Liver (tissue), 9 donors: Measurements from ENCODE around the gene PRAC1. TPM values are rescaled to one million over a fixed set of nuclear protein-coding genes. Genes with fewer than 3 reads are reported as not detected.

Source experiments
- DNase-seq: peaks from one replicate; pipeline ENCODE4 v3.0.0-alpha.2; 2017; ENCODE audit warnings: low spot score
- H3K27ac ChIP-seq, 2 donors: one replicate each; pipeline ENCODE4 v1.7.0; 2013; ENCODE audit warnings: inconsistent platforms in 2 of 2, low read length in 2 of 2, control low read depth in 1 of 2, low read depth in 1 of 2, mild to moderate bottlenecking in 1 of 2
- H3K27me3 ChIP-seq, 4 donors: one replicate each; pipeline versions ENCODE4 v1.6.1 to v1.7.0; 2013; ENCODE audit warnings: low read length in 3 of 4, inconsistent platforms in 1 of 4, mild to moderate bottlenecking in 1 of 4, moderate library complexity in 1 of 4; ENCODE audit not compliant: control insufficient read depth in 4 of 4, insufficient read depth in 4 of 4
- H3K36me3 ChIP-seq, 4 donors: one replicate each; pipeline versions ENCODE4 v1.6.1 to v1.7.0; 2013; ENCODE audit warnings: low read length in 3 of 4, mild to moderate bottlenecking in 3 of 4, low read depth in 1 of 4, moderate library complexity in 1 of 4; ENCODE audit not compliant: control insufficient read depth in 4 of 4, insufficient read depth in 3 of 4
- H3K4me1 ChIP-seq, 4 donors: one replicate each; pipeline versions ENCODE4 v1.6.1 to v1.7.0; 2013; ENCODE audit warnings: low read length in 3 of 4, mild to moderate bottlenecking in 3 of 4, moderate library complexity in 1 of 4; ENCODE audit not compliant: control insufficient read depth in 4 of 4, insufficient read depth in 4 of 4
- H3K4me3 ChIP-seq, 3 donors: one replicate each; pipeline versions ENCODE4 v1.6.1 to v1.7.0; 2013; ENCODE audit warnings: low read length in 3 of 3, control low read depth in 1 of 3, low read depth in 1 of 3, mild to moderate bottlenecking in 1 of 3
- H3K9ac ChIP-seq, 2 donors: one replicate each; pipeline ENCODE4 v1.7.0; 2013; ENCODE audit warnings: low read length in 2 of 2, mild to moderate bottlenecking in 2 of 2, moderate library complexity in 2 of 2, control low read depth in 1 of 2, low read depth in 1 of 2
- H3K9me3 ChIP-seq, 4 donors: one replicate each; pipeline versions ENCODE4 v1.6.1 to v1.7.0; 2013; ENCODE audit warnings: low read length in 3 of 4; ENCODE audit not compliant: control insufficient read depth in 4 of 4
- ATF3 ChIP-seq: IDR thresholded peaks from 2 replicates; pipeline ENCODE4 v1.6.1; 2016; ENCODE audit warnings: antibody characterized with exemption
- EGR1 ChIP-seq, 2 donors: IDR thresholded peaks; 2 replicates each; pipeline ENCODE4 v1.6.1; 2016 to 2018; ENCODE audit warnings: antibody characterized with exemption in 2 of 2, low read depth in 2 of 2
- FOXA1 ChIP-seq: IDR thresholded peaks from 2 replicates; pipeline ENCODE4 v1.6.1; 2016; ENCODE audit warnings: antibody characterized with exemption
- FOXA2 ChIP-seq: IDR thresholded peaks from 2 replicates; pipeline ENCODE4 v1.6.1; 2016; ENCODE audit warnings: antibody characterized with exemption
- GABPA ChIP-seq, 2 donors: IDR thresholded peaks in 1 of 2; conservative IDR thresholded peaks in 1 of 2; 2 replicates each; pipeline ENCODE4 v1.6.1; 2016; ENCODE audit warnings: antibody characterized with exemption in 2 of 2, mild to moderate bottlenecking in 1 of 2, moderate library complexity in 1 of 2
- HNF4A ChIP-seq, 2 donors: conservative IDR thresholded peaks; 2 replicates each; pipeline ENCODE4 v1.6.1; 2016; ENCODE audit warnings: antibody characterized with exemption in 2 of 2, mild to moderate bottlenecking in 2 of 2
- HNF4G ChIP-seq: IDR thresholded peaks from 2 replicates; pipeline ENCODE4 v1.6.1; 2016; ENCODE audit warnings: antibody characterized with exemption
- JUND ChIP-seq, 2 donors: IDR thresholded peaks; 2 replicates each; pipeline ENCODE4 v1.6.1; 2016; ENCODE audit warnings: antibody characterized with exemption in 2 of 2
- NR2F2 ChIP-seq: IDR thresholded peaks from 2 replicates; pipeline ENCODE4 v1.6.1; 2016; ENCODE audit warnings: antibody characterized with exemption
- RAD21 ChIP-seq, 2 donors: IDR thresholded peaks; 2 replicates each; pipeline ENCODE4 v1.6.1; 2016; ENCODE audit warnings: antibody characterized with exemption in 2 of 2, mild to moderate bottlenecking in 2 of 2
- RXRA ChIP-seq, 2 donors: IDR thresholded peaks; 2 replicates each; pipeline ENCODE4 v1.6.1; 2017 to 2018; ENCODE audit warnings: antibody characterized with exemption in 2 of 2, mild to moderate bottlenecking in 1 of 2
- SP1 ChIP-seq: IDR thresholded peaks from 2 replicates; pipeline ENCODE4 v1.6.1; 2018; ENCODE audit warnings: antibody characterized with exemption, mild to moderate bottlenecking
- TAF1 ChIP-seq: conservative IDR thresholded peaks from 2 replicates; pipeline ENCODE4 v1.6.1; 2016; ENCODE audit warnings: antibody characterized with exemption, mild to moderate bottlenecking
- YY1 ChIP-seq: IDR thresholded peaks from 2 replicates; pipeline ENCODE4 v1.6.1; 2016; ENCODE audit warnings: antibody characterized with exemption, mild to moderate bottlenecking
- whole genome bisulfite sequencing: extraction: QIAGEN DNeasy Blood & Tissue Kit; methylation state at CpG from one replicate; pipeline ENCODE4 v1.1.7; 2013; 5-methylcytosine and 5-hydroxymethylcytosine counted together
- polyA plus RNA-seq, 2 donors: library from polyadenylated mRNA; stranded (reverse) in 1 of 2; unstranded in 1 of 2; fragments of 200-250 nt in 1 of 2; fragments of >200 nt in 1 of 2; fragmentation: Nextera tagmentation in 1 of 2; extraction: Ambion mirVana in 1 of 2; gene quantifications; one replicate each; pipeline versions ENCODE4 v1.2.1 to v1.2.3, GENCODE V29; 2013 to 2015
- total RNA-seq, 2 donors: library from RNA; depleted of rRNA; stranded (reverse); fragments of >200 nt; gene quantifications; one replicate each; pipeline ENCODE4 v1.2.3, GENCODE V29; 2014
- TF ChIP-seq, protein P1 (sequence below): IDR thresholded peaks from 2 replicates; pipeline ENCODE4 v1.6.1; 2016; ENCODE audit warnings: antibody characterized with exemption, mild to moderate bottlenecking
- TF ChIP-seq, protein P2 (sequence below): IDR thresholded peaks from 2 replicates; pipeline ENCODE4 v1.6.1; 2016; ENCODE audit warnings: antibody characterized with exemption
- TF ChIP-seq, protein P3 (sequence below): IDR thresholded peaks from 2 replicates; pipeline ENCODE4 v1.6.1; 2016; ENCODE audit warnings: antibody characterized with exemption
- donor health status: healthy.
- donor health status: healthy.
- donor health status: healthy.
- donor health status: healthy.
- donor health status: healthy.

The PRAC1 gene
- total and polyA plus RNA-seq, 4 donors: not detected

DNA sequence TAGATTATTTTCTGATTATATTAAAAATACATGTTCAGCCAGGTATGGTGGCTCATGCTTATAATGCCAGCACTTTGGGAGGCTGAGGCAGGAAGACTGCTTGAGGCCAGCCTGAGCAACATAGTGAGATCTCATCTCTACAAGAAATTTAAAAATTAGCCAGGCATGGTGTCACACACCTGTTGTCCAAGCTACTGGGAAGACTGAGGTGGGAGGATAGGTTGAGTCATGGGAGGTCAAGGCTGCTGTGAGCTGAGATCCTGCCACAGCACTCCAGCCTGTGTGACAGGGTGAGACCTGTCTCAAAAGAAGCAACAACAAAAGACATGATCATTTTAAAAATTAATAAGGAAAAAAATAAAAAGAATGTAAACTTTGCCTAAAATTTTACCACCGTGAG lies 40.7 kb downstream of the PRAC1 start:
- H3K36me3 ChIP-seq: no peaks in the 10 kb centered on the region
- no peak overlapping the region for H3K4me3 ChIP-seq
- no peaks in the 10 kb centered on the region for H3K9me3 ChIP-seq
- no peak for DNase-seq
- no peaks in the 10 kb centered on the region for H3K4me1 ChIP-seq
- H3K9ac ChIP-seq: no peak overlapping the region
- no peak overlapping the region for H3K27ac ChIP-seq
- 92% methylated on average over 1 of the region's 1 CpG for WGBS
- TF ChIP-seq YY1 (no peak), FOXA2 (no peak), TAF1 (no peak), RAD21 (IDR thresholded peaks at IDR 0.05) (no peak), EGR1 (IDR thresholded peaks at IDR 0.05; ENCODE audit: low read depth in 2 of 2) (no peak), JUND (IDR thresholded peaks at IDR 0.05) (no peak), NR2F2 (no peak), FOXA1 (no peak), ATF3 (no peak), HNF4G (no peak), GABPA (IDR thresholded peaks at IDR 0.05 in 1 of 2, conservative IDR thresholded peaks at IDR 0.05 in 1 of 2) (no peak)
- TF ChIP-seq, protein P1, sequence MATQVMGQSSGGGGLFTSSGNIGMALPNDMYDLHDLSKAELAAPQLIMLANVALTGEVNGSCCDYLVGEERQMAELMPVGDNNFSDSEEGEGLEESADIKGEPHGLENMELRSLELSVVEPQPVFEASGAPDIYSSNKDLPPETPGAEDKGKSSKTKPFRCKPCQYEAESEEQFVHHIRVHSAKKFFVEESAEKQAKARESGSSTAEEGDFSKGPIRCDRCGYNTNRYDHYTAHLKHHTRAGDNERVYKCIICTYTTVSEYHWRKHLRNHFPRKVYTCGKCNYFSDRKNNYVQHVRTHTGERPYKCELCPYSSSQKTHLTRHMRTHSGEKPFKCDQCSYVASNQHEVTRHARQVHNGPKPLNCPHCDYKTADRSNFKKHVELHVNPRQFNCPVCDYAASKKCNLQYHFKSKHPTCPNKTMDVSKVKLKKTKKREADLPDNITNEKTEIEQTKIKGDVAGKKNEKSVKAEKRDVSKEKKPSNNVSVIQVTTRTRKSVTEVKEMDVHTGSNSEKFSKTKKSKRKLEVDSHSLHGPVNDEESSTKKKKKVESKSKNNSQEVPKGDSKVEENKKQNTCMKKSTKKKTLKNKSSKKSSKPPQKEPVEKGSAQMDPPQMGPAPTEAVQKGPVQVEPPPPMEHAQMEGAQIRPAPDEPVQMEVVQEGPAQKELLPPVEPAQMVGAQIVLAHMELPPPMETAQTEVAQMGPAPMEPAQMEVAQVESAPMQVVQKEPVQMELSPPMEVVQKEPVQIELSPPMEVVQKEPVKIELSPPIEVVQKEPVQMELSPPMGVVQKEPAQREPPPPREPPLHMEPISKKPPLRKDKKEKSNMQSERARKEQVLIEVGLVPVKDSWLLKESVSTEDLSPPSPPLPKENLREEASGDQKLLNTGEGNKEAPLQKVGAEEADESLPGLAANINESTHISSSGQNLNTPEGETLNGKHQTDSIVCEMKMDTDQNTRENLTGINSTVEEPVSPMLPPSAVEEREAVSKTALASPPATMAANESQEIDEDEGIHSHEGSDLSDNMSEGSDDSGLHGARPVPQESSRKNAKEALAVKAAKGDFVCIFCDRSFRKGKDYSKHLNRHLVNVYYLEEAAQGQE: no peak
- TF ChIP-seq, protein P2, sequence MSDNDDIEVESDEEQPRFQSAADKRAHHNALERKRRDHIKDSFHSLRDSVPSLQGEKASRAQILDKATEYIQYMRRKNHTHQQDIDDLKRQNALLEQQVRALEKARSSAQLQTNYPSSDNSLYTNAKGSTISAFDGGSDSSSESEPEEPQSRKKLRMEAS: no peak
- peaks cover 0 to 8% (median under 1%) of the 10 kb centered on the region in 4 donors for H3K27me3 ChIP-seq

DNA sequence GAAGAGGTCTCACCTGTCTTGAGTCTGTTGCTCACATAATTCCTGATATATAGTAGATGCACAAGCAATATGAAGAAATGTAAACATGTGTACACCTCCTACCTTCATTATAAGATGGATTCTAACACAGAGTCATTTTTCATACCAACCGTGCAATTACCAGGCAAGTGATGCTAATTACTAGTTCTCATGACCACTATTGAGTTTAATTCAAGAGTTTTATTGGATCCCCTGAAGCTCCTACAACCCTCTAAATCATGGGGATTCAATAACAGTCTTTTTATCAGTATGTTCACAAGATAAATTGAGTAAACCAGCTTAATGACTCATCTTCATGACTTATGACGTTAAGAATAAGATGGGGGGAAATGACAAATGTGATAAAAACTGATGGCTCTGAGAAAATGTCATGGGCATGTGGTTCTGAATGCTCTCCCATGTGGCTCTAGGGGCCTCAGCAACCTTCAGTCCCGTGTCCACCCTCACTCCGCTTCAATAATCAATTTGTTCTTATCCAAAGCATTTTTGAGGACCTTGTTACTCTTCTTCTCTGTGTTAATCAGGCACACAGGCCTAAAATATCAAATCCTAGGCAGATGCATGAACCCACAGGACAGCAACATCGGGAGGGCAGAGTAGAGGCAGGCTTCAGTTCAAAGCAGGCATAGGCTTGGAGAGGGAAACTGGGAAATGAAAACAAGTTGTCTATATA lies 42.8 kb downstream of the PRAC1 start:
- no peaks in the 10 kb centered on the region for H3K36me3 ChIP-seq
- H3K27me3 ChIP-seq: peaks cover 0 to 8% (median under 1%) of the 10 kb centered on the region in 4 donors
- WGBS: 90% methylated on average over 5 of the region's 5 CpGs
- H3K4me3 ChIP-seq: no peak overlapping the region
- DNase-seq: no peak
- H3K9ac ChIP-seq: no peak overlapping the region
- TF ChIP-seq GABPA (IDR thresholded peaks at IDR 0.05 in 1 of 2, conservative IDR thresholded peaks at IDR 0.05 in 1 of 2) (no peak), RAD21 (IDR thresholded peaks at IDR 0.05) (no peak), ATF3 (no peak), YY1 (no peak), EGR1 (IDR thresholded peaks at IDR 0.05; ENCODE audit: low read depth in 2 of 2) (no peak), HNF4A (conservative IDR thresholded peaks at IDR 0.05) (no peak), NR2F2 (no peak), SP1 (no peak), TAF1 (no peak), RXRA (IDR thresholded peaks at IDR 0.05) (no peak), JUND (IDR thresholded peaks at IDR 0.05) (no peak)
- TF ChIP-seq, protein P2: no peak
- TF ChIP-seq, protein P3, sequence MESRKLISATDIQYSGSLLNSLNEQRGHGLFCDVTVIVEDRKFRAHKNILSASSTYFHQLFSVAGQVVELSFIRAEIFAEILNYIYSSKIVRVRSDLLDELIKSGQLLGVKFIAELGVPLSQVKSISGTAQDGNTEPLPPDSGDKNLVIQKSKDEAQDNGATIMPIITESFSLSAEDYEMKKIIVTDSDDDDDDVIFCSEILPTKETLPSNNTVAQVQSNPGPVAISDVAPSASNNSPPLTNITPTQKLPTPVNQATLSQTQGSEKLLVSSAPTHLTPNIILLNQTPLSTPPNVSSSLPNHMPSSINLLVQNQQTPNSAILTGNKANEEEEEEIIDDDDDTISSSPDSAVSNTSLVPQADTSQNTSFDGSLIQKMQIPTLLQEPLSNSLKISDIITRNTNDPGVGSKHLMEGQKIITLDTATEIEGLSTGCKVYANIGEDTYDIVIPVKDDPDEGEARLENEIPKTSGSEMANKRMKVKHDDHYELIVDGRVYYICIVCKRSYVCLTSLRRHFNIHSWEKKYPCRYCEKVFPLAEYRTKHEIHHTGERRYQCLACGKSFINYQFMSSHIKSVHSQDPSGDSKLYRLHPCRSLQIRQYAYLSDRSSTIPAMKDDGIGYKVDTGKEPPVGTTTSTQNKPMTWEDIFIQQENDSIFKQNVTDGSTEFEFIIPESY: no peak
- no peaks in the 10 kb centered on the region for H3K9me3 ChIP-seq
- no peaks in the 10 kb centered on the region for H3K4me1 ChIP-seq
- no peak overlapping the region for H3K27ac ChIP-seq
